Esophagus squamous epithelium (tissue), 4 donors: Measurements from ENCODE around the gene ZNF157.

Experiments used
- CTCF ChIP-seq, 6 experiments: fragments of 450-650 bp in 4 of 6; fragments of 200-600 bp in 2 of 6; sonication (generic) in 2 of 6; IDR thresholded peaks; one replicate each; pipeline ENCODE4 v1.5.1; 2016 to 2019; ENCODE audit warnings: antibody characterized with exemption in 6 of 6, mild to moderate bottlenecking in 4 of 6, moderate library complexity in 4 of 6
- POLR2A ChIP-seq, 4 donors: fragments of 450-650 bp; IDR thresholded peaks; one replicate each; pipeline ENCODE4 v1.6.1; 2017; ENCODE audit warnings: antibody characterized with exemption in 4 of 4, mild to moderate bottlenecking in 4 of 4, moderate library complexity in 3 of 4

GRCh38 chrX:47456080-47456479 is 85.7 kb downstream of the ZNF157 start:
- TF ChIP-seq CTCF (IDR thresholded peaks at IDR 0.05) = no peak
- no peak for TF ChIP-seq POLR2A (IDR thresholded peaks at IDR 0.05)
